GM18498 (cell line): Measurements from ENCODE around the gene SFXN5.

ENCODE experiments used
- ATAC-seq: cut with Tn5 transposase; IDR thresholded peaks from one replicate; pipeline ENCODE4 v1.9.1; 2021; ENCODE audit warnings: mild to moderate bottlenecking, moderate library complexity; ENCODE audit not compliant: unreplicated experiment

SFXN5 gene

DNA sequence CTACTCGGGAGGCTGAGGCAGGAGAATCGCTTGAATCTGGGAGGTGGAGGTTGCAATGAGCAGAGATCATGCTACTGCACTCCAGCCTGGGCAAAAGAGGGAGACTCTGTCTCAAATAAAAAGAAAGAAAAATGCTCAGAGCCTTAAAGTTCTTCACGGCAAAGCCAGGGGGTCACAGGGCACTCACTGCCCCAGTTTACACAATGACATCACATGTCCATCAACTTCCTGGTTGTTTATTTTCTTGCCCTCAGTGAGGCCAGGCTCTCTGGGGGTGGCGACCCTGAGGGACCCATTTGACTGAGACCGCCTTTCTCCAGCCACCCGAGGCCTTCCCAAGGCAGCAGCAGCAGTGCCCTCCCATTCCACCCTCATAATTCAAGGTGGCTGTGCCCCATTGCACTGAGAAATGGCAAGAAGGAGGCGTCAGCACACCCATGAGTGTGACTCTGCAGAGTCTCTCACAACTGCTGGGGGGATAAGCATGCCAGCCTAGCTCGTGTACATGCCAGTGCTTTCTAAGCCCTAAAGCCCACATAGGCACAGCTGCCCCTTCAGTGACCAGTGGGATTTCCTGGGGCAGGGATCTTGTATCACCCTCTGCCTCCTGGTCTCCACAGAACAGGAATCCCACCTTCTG lies 50.0 kb downstream of the SFXN5 start:
- no peak for ATAC-seq

DNA sequence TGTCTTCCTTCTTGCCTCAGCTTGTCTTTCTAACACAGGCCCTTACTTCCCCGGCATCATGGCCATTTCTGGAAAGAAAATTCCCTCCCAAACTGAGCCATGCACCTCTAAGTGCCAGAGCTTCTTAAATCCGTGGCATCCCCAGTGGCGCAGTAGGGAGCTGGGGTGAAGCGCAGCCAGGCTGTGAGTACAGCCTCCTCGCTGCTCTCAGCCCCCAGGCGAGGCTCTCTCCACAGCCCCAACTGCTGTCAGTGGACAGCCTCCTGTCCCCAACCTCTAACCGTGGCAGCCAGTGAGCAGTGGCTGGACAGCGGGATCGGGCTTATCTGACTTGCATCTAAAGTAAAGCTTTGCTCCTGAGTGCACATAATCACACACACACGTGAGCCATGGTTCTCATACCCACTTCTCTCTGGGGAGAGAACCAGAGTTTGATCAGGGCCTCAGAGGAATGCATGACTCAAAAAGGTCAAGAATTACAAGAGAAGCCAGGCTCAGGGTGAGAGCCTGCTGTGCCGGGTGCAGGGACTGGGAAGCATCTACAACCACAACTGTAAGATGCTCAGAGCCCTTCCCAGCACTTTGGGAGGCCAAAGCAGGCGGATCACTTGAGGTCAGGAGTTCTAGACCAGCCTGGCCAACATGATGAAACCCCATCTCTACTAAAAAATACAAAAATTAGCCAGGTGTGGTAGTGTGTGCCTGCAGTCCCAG lies 50.7 kb downstream of the SFXN5 start:
- ATAC-seq: no peak

DNA sequence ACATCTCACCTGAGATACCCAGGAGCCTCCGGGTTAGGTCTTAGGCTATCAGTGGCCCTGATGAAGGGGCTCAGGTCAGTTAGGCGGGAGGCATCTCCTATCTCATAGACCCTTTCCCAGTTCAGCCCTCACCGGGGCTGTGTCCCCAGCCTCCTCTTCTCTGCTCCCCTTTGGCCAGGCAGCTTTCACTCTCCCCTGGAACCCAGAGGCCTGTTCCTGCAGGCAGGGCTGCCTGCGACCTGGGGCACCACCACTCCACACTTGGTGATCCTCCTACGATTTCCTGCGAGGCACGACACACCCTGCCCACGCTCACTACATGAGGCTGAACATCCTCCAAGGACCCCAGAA lies 51.2 kb downstream of the SFXN5 start:
- ATAC-seq: no peak

DNA sequence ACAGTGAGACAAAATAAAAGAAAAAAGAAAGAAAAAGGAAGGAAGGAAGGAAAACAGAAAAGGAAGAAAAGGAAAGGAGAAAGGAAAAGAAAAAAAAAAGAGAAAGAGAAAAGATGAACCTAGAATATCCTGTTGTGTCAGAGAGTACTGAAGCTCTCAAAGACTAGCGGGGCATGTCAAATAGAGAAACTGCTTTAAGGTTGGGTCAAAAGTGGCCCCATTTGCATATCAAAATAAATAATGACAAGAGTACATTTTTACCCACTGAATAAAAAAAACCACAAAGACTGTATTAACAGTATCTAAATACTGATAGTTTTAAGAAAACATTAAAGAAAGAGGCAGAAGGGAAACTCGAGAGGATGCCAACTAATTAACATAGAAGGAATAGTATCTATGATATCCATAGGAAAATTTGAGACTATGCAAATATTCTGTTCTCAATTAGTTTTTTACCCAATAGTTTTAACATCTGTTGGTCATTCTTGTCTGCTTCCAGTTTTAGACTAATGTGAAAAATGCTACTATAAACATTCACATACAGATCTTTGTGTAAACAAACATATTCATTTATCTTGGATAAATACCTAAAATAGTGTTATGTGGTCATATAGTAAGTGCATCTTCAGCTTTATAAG lies 53.2 kb downstream of the SFXN5 start:
- ATAC-seq: no peak

DNA sequence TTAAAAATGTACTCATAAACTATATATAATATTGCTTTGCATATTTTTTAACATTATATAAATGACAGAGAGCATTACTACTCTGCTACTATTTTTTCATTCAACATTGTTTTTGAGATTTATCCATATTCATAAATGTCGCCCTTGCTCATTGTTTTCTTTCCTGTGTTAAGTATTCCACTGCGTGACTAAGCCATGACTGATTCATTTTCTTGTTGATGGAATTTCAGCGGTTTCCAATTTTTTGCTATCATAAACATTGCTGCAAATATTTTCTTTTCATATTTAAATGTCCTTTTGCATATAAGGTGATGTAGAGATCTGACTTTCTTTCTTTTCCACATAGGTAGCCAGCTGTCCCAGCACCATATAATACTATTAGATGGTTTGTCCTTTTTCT lies 57.6 kb downstream of the SFXN5 start:
- ATAC-seq: no peak

GRCh38 chr2:73009177-73009839 lies 62.2 kb downstream of the SFXN5 start:
- no peak for ATAC-seq

GRCh38 chr2:73008766-73009135 lies 62.8 kb downstream of the SFXN5 start:
- no peak for ATAC-seq

GRCh38 chr2:73007991-73008765 lies 63.3 kb downstream of the SFXN5 start:
- no peak for ATAC-seq

DNA sequence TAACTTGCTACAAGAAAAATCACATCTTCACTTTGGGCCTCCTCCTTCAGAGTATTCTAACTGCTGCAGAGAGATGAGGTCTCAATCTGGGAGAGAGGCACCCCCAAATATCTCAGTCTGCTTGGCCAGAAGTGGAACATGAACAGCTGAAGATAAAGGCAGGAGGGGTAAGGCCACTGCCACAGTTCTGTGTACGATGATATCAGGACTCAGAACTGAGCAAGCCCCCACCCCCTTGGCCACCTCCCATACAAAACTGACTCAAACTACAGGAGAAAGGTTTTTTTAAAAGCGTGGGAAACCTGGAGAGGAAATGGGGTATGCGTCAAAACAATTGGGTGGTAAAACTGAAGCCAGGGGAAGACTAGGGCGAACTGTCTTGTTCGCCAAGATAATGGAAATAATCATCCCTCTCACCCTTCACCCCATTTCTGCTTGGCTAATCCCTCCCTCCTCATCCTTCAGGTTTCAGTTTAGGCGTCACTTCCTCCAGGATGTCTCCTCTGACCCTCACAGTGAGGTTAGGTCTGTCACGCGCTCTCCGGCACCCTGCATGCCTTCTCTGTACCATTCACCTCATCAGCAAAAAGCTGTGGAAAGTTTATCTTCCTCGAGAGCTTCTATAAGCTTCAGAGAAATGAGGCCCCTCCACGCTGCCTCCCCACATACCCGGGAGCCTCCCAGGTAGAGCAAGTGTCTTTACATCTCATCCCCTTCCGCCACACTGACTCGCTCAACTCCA lies 64.4 kb downstream of the SFXN5 start:
- ATAC-seq: no peak

- no peak for ATAC-seq
These were observed 66.5 kb downstream of the SFXN5 start for GRCh38 chr2:73004889-73005596.

GRCh38 chr2:73004466-73004865 lies 67.0 kb downstream of the SFXN5 start:
- no peak for ATAC-seq

DNA sequence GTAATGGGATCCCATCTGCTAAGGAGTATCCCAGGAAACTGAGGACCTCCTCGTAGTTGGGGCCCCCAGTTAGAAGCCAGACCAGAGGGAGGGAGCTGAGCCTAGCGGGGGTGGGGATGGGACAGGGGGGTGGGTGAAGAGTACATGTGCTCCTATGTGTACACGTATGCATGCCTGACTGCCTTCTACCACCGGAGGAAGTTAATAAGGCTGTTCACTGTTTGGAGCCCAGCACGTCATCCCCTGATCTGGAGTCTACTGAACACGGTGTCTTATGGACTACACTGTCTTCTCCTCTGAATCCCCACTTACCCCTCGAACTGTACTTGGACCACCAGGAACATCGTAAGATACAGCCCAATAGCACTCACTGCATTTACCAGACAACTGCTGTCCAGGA lies 68.5 kb downstream of the SFXN5 start:
- ATAC-seq: no peak

GRCh38 chr2:73000808-73001570 lies 70.5 kb downstream of the SFXN5 start:
- ATAC-seq: no peak

DNA sequence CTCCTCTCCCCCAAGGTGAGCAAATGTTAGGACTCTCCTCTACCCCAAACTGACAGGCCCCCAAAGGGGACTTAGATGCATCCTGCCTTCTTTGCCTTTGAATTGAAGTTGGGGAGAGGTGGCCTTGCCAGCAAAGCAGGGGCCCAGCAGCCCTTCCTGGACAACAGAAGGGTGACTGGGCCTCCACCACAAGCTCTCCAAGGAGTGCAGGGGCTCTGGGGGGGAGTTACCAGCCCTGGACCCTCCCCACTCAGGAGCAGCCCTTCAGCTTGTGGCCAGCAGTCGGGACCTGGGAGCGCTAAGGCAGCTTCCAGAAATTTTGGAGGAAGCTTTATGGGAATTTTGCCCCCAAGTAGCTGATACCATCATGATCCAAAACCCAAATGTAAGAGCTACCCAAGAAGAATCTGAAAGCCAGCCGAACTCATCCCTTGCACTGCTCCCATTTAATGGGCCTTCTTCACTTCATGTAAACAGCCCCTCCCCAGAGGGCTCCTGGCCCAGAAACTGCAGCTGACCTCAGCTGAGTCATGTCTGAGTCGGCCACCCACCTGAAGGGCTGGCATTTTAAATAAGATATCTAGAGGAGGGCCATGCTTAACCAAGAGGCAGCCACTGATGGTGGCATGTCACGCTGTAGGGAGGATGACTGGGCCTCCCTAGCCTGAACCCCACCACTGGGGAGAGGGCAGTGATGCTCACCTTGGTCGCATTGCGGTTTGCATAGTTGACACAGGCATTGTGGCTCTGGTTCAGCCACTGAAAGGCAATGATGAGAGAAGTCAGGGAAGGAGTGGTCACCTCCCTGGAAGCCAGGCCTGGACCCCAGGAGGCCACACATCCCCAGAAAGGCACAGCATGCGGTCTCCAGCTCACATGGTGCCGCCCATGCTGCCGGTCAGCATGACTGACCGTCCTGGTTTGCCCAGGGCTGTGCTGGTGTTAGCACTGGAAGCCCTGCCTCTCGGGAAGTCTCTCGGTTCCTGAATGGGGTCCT lies 71.5 kb downstream of the SFXN5 start:
- no peak for ATAC-seq

DNA sequence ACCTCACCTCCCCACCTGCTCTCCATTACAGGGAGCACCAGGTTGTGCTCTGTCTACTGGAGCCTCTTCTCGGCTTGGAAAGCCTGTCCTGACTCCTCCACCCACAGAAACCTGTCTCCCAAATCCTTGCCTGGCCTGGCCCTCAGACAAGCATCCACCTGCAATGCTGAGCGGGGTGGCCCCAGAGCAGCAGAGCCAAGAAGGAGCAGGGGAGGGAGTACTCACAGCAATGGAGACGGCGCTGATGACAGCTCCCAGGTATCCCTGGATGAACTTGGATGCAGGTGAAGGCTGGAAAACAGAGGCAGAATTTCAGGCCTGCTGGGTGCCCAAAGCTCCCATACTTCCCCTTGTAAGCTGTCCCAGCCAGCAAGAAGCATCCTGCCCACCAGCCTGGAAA lies 72.8 kb downstream of the SFXN5 start:
- no peak for ATAC-seq

- no peak for ATAC-seq
These were observed 73.3 kb downstream of the SFXN5 start for GRCh38 chr2:72998234-72998651.

DNA sequence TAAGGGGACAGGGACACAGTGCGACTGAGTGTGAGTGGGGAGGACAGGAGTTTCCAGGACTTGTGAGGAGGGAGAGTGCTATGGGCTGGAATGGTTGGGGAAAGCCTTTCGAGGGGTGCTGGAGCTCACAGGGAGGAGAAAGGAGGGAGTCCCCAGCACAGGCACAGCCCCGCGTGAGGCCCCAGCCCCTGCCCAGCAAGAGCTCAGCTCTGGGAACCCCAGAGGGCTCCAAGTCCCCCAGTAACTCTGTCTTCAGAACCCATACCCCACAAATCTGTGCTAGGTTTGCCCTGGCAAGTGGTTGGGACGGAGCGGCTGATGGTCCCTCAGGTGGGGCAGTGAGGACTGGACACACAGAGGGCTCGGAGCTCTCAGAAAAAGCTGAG lies 75.4 kb downstream of the SFXN5 start:
- no peak for ATAC-seq
